Thoracic aorta (tissue), 2 donors: Measurements from ENCODE around the gene MAN1C1. TPM values are rescaled to one million over a fixed set of nuclear protein-coding genes. Genes with fewer than 3 reads are reported as not detected.

Experiments
- ATAC-seq: fragments of 150-250 bp; one replicate; pipeline ENCODE4 v1.8.0; 2017; ENCODE audit warnings: low read depth; ENCODE audit not compliant: insufficient number of reproducible peaks, low FRiP score
- DNase-seq: peaks from one replicate; pipeline ENCODE4 v3.0.0-alpha.2; 2020; ENCODE audit warnings: low spot score
- H3K27ac ChIP-seq, 2 donors: fragments of 200-600 bp; sonication (generic); 1 replicate in 1 of 2; 2 replicates in 1 of 2; pipeline ENCODE4 v1.5.1; 2016; ENCODE audit warnings: mild to moderate bottlenecking in 2 of 2, moderate library complexity in 2 of 2
- H3K27me3 ChIP-seq: fragments of 200-600 bp; sonication (generic); replicated peaks from 2 replicates; pipeline ENCODE4 v1.6.0; 2016; ENCODE audit warnings: mild to moderate bottlenecking; ENCODE audit not compliant: insufficient read depth
- H3K36me3 ChIP-seq: fragments of 200-600 bp; sonication (generic); one replicate; pipeline ENCODE4 v1.5.1; 2016
- H3K4me1 ChIP-seq, 2 donors: fragments of 200-600 bp; sonication (generic); 1 replicate in 1 of 2; 2 replicates in 1 of 2; pipeline versions ENCODE4 v1.5.1 to v1.6.0; 2016; ENCODE audit warnings: low read depth in 2 of 2, mild to moderate bottlenecking in 1 of 2; ENCODE audit not compliant: control insufficient read depth in 1 of 2
- H3K4me3 ChIP-seq: fragments of 200-600 bp; sonication (generic); 2 replicates; pipeline ENCODE4 v1.5.1; 2016; ENCODE audit warnings: mild to moderate bottlenecking
- H3K9me3 ChIP-seq: fragments of 200-600 bp; sonication (generic); 2 replicates; pipeline ENCODE4 v1.5.1; 2016
- total RNA-seq, 2 donors: library from RNA; depleted of rRNA; stranded (reverse); fragments of >200 nt; gene quantifications; one replicate each; pipeline versions ENCODE4 v1.1.0 to v1.2.3, GENCODE V29; 2016
- TF ChIP-seq, protein P1 (sequence below): fragments of 200-600 bp; sonication (generic); IDR thresholded peaks from one replicate; pipeline ENCODE4 v1.5.1; 2019; ENCODE audit warnings: antibody characterized with exemption

Gene MAN1C1
- total RNA-seq, 2 donors from 2014 or later = 21.0 to 26.0 TPM

- H3K9me3 ChIP-seq = no peaks in the 10 kb centered on the region
Measured at GRCh38 chr1:25793585-25794170, 177.1 kb downstream of the MAN1C1 start.

DNA sequence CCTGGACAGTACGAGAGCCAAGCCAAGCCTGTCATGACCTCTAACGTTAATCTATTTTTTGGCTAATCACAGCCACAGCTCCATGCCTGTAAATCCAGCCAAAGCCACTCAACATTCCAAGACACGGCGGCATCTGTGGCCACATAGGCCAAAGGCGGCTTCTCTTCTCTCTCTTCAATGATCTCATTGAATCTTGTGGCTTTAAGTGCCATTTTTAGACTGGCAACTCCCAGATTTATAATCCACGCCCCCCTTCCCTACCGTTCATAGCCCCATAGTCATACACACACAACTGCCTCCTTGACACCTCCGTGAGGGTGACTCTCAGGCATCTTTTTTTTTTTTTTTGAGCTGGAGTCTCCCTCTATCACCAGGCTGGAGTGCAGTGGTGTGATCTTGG lies 177.7 kb downstream of the MAN1C1 start:
- H3K36me3 ChIP-seq = no peaks in the 10 kb centered on the region
- TF ChIP-seq, protein P1, sequence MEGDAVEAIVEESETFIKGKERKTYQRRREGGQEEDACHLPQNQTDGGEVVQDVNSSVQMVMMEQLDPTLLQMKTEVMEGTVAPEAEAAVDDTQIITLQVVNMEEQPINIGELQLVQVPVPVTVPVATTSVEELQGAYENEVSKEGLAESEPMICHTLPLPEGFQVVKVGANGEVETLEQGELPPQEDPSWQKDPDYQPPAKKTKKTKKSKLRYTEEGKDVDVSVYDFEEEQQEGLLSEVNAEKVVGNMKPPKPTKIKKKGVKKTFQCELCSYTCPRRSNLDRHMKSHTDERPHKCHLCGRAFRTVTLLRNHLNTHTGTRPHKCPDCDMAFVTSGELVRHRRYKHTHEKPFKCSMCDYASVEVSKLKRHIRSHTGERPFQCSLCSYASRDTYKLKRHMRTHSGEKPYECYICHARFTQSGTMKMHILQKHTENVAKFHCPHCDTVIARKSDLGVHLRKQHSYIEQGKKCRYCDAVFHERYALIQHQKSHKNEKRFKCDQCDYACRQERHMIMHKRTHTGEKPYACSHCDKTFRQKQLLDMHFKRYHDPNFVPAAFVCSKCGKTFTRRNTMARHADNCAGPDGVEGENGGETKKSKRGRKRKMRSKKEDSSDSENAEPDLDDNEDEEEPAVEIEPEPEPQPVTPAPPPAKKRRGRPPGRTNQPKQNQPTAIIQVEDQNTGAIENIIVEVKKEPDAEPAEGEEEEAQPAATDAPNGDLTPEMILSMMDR = no peak
- DNase-seq (no peak), ATAC-seq (no peak)
- no peaks in the 10 kb centered on the region for H3K9me3 ChIP-seq
- H3K4me1 ChIP-seq = peaks cover under 1 to 14% of the 10 kb centered on the region in 2 donors
- H3K27me3 ChIP-seq = no peaks in the 10 kb centered on the region
- no peak overlapping the region for H3K4me3 ChIP-seq
- no peak overlapping the region for H3K27ac ChIP-seq

More at GRCh38 chr1:25793585-25794170, 177.1 kb downstream of the MAN1C1 start:
- Histone ChIP-seq H3K4me3 (no peak overlapping the region), H3K27me3 (no peaks in the 10 kb centered on the region), H3K36me3 (no peaks in the 10 kb centered on the region), H3K4me1 (peaks cover 0 to 9% of the 10 kb centered on the region in 2 donors), H3K27ac (no peak overlapping the region)
- ATAC-seq (no peak), DNase-seq (no peak)
- TF ChIP-seq, protein P1 = no peak

DNA sequence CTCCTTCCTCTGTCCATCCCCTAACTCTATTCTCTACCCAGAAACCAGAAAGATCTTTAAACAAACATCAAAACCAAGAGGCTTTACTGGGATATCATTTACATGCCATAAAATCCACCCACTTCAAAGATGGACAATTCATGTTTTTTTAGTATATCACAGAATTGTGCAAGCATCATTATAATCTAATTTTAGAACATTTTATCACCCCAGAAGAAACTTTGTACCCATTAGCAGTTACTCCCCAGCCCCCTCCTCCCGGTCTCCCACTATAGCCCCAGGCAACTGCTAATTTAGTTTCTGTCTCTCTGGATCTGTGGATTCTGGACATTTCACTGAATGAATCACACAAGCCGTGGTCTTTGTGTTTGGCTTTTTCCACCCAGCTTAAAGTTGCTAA lies 178.6 kb downstream of the MAN1C1 start:
- no peak overlapping the region for H3K27ac ChIP-seq
- no peak overlapping the region for H3K4me3 ChIP-seq
- peaks cover 5 to 18% of the 10 kb centered on the region in 2 donors for H3K4me1 ChIP-seq
- ATAC-seq (no peak), DNase-seq (no peak)
- H3K9me3 ChIP-seq = no peaks in the 10 kb centered on the region
- H3K36me3 ChIP-seq = no peaks in the 10 kb centered on the region
- H3K27me3 ChIP-seq = no peaks in the 10 kb centered on the region
- TF ChIP-seq, protein P1 = no peak

- TF ChIP-seq, protein P1 = no peak
- Histone ChIP-seq H3K4me3 (peak overlapping the region; percentile 44), H3K27me3 (no peaks in the 10 kb centered on the region), H3K4me1 (peaks cover 10 to 25% of the 10 kb centered on the region in 2 donors), H3K27ac (peak overlapping the region; percentile 51 to 56), H3K36me3 (no peaks in the 10 kb centered on the region), H3K9me3 (no peaks in the 10 kb centered on the region)
- DNase-seq = no peak
- ATAC-seq = no peak
Measured at GRCh38 chr1:25795946-25796810, 179.6 kb downstream of the MAN1C1 start.

- Histone ChIP-seq H3K36me3 (no peaks in the 10 kb centered on the region), H3K4me1 (peaks cover 16 to 33% of the 10 kb centered on the region in 2 donors), H3K9me3 (no peaks in the 10 kb centered on the region), H3K27me3 (no peaks in the 10 kb centered on the region), H3K4me3 (peak overlapping the region; percentile 44), H3K27ac (peak overlapping the region; percentile 51 to 56)
- no peak for ATAC-seq
- TF ChIP-seq, protein P1 = peak; percentile 77
- DNase-seq = no peak
Measured at GRCh38 chr1:25796811-25797458, 180.3 kb downstream of the MAN1C1 start.
